ENCODE results near the gene BCDIN3D. TPM values are rescaled to one million over a fixed set of nuclear protein-coding genes. Genes with fewer than 3 reads are reported as not detected.

Gene BCDIN3D
- total and polyA plus RNA-seq, 9 donors, result 2.8 to 5.9 (median 4.7) TPM

- intact Hi-C loops (cut with DNase I), result no loop called here
- Histone ChIP-seq H3K4me1 (ENCODE audit: insufficient read depth) (no peaks in the 10 kb centered on the region), H3K9me3 (no peaks in the 10 kb centered on the region), H3K27ac (no peak overlapping the region), H3K4me3 (no peak overlapping the region), H3K27me3 (no peaks in the 10 kb centered on the region), H3K36me3 (no peaks in the 10 kb centered on the region)
- no peak for DNase-seq
- WGBS, 3 donors, result 86 to 93% (median 87%) methylated on average over 28 to 32 of the region's 32 CpGs
- TF ChIP-seq EP300 (IDR thresholded peaks at IDR 0.05) (no peak), POLR2A (IDR thresholded peaks at IDR 0.05) (no peak), CTCF (IDR thresholded peaks at IDR 0.05) (no peak)
Measured at GRCh38 chr12:49794811-49795653, 47.9 kb downstream of the BCDIN3D start.

- no peak overlapping the region for H3K4me3 ChIP-seq
- H3K36me3 ChIP-seq, result no peaks in the 10 kb centered on the region
- peak in 1 of 5 donors; percentile 7 for DNase-seq
- no peaks in the 10 kb centered on the region for H3K27me3 ChIP-seq
- H3K4me1 ChIP-seq (ENCODE audit: insufficient read depth), result no peaks in the 10 kb centered on the region
- H3K27ac ChIP-seq, result no peak overlapping the region
- TF ChIP-seq POLR2A (IDR thresholded peaks at IDR 0.05) (no peak), CTCF (IDR thresholded peaks at IDR 0.05) (no peak), EP300 (IDR thresholded peaks at IDR 0.05) (no peak)
- H3K9me3 ChIP-seq, result no peaks in the 10 kb centered on the region
- intact Hi-C loops (cut with DNase I), result no loop called here
- 86 to 94% (median 91%) methylated on average over 5 of the region's 5 CpGs for WGBS, 3 donors
Measured at GRCh38 chr12:49794021-49794420, 48.9 kb downstream of the BCDIN3D start.

GRCh38 chr12:49793620-49794019, 49.3 kb downstream of the BCDIN3D start:
- no peaks in the 10 kb centered on the region for H3K27me3 ChIP-seq
- TF ChIP-seq CTCF (IDR thresholded peaks at IDR 0.05), result no peak
- no peak for TF ChIP-seq EP300 (IDR thresholded peaks at IDR 0.05)
- no peak for TF ChIP-seq POLR2A (IDR thresholded peaks at IDR 0.05)
- H3K36me3 ChIP-seq, result no peaks in the 10 kb centered on the region
- intact Hi-C loops (cut with DNase I), result no loop called here
- DNase-seq, result peak in 1 of 5 donors; percentile 28
- no peaks in the 10 kb centered on the region for H3K4me1 ChIP-seq (ENCODE audit: insufficient read depth)
- no peaks in the 10 kb centered on the region for H3K9me3 ChIP-seq
- H3K4me3 ChIP-seq, result no peak overlapping the region
- 85 to 92% (median 86%) methylated on average over 9 of the region's 9 CpGs for WGBS, 3 donors
- no peak overlapping the region for H3K27ac ChIP-seq

GRCh38 chr12:49792976-49793580, 49.8 kb downstream of the BCDIN3D start:
- no peak for TF ChIP-seq POLR2A (IDR thresholded peaks at IDR 0.05)
- TF ChIP-seq CTCF (IDR thresholded peaks at IDR 0.05), result no peak
- no peak for TF ChIP-seq EP300 (IDR thresholded peaks at IDR 0.05)
- H3K36me3 ChIP-seq, result no peaks in the 10 kb centered on the region

More at GRCh38 chr12:49792976-49793580, 49.8 kb downstream of the BCDIN3D start:
- Histone ChIP-seq H3K9me3 (no peaks in the 10 kb centered on the region), H3K4me1 (ENCODE audit: insufficient read depth) (no peaks in the 10 kb centered on the region), H3K27ac (no peak overlapping the region), H3K27me3 (no peaks in the 10 kb centered on the region), H3K4me3 (no peak overlapping the region)
- 82 to 85% (median 84%) methylated on average over 11 of the region's 11 CpGs for WGBS, 3 donors
- DNase-seq, result no peak
- intact Hi-C loops (cut with DNase I), result no loop called here
